CD4-positive, alpha-beta T cell treated with Interleukin-17A for 4 hours (primary cell): Measurements from ENCODE around the gene BRIP1.
A peak's percentile ranks its signal among the peaks of the same experiment; 100 is the strongest.
"Not testable (repeated sequence)": the region's sequence is repeated elsewhere in the genome, so short reads cannot be mapped to it uniquely, and the experiment has no call there.

Source experiments
- DNase-seq: peaks from one replicate; pipeline ENCODE4 v3.0.0-alpha.2; 2020; ENCODE audit warnings: mixed read lengths

The BRIP1 gene

DNA sequence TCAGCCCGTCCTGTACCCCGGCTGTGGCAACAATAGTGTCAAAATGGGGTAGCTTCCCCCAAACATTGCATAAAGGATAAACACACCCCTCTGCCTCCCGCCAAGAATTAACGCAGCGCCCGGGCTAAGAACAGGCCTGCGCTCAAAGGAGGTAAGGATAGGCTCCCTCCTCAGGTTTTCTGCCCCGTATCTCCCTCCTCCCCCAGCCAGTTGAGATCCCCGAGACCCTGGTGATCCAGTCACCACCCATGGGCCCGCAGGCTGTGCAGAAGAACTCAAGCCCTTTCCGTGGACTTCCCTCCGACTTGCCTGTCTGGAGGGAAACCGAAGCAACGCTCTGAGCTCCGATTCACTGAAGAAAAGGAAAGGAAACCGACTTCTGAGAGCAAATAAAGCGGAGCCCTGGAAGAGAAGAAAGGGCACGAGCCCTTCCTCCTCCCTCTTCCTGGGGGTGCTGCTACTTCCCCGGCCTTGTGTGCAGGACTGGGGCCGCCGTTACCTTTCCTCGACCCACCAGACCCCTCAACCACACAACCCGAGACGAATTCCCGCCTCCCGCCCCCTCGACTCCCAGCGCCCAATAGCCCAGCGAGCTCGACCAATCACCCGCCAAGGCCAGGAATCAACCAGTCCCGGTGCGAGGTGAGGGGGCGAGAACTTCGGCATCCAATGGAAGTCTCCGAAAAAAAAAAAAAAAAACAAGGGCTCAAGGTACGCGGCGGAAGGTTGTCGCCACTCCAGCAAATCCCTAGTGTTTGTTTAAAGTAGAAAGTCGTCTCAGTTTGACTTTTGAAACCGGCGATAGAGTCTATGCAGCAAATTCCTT lies at the start of gene BRIP1:
BRIP1 (minus strand) TSS at position 554 of the 826 bp plus-strand sequence. CDS start 1,989 bp downstream, outside the sequence.
- peak; percentile 86 for DNase-seq

GRCh38 chr17:61908292-61909037 lies 45.1 kb upstream of the BRIP1 start:
- no peak for DNase-seq

DNA sequence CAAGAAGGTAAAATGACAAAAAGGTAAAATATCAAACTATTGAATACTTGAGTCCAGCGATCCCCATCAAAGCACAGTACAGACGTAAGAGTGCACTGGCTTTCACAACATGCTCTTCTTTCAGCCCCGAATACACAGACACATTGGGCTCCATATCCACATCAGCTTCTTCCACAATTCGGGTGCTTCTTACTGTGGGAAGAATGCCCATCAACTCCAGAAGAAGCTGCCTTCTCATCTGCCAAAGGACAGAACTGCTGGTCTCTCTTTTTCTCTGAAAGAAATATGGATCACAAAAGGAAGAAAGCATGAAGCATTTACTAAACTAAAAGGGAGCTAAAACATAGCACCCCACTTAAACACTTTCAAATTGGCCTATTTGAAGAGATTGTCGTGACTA lies 44.0 kb upstream of the BRIP1 start:
- DNase-seq: no peak

DNA sequence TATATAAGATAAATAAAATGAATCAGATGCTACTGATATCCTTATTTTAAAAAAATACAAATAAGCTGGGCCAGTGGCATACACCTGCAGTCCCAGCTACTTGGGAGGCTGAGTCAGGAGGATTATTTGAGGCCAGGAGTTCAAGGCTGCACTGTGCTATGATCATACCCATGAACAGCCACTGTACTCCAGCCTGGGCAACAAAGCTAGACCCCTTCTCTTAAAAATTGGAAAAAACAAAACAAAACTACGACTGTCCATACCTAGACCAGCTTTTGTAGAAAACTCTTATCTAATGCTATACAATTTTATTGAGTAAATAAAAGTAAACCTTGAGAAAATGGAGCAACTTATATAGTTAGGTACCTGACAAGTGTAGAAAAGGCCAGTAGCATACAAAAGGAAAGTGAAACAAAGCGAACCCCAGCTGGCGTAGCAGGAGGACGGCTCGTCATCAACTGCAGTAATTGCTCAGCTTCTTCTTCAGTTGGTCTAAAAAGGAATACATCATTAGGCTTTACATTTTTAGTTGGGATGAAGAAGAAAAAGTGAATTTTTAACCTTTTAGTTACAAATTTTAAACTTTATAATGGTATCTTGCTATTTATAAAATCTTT lies 40.9 kb upstream of the BRIP1 start:
- peak; percentile 44 for DNase-seq

- DNase-seq: no peak
Measured at GRCh38 chr17:61903251-61903650, 39.9 kb upstream of the BRIP1 start.

DNA sequence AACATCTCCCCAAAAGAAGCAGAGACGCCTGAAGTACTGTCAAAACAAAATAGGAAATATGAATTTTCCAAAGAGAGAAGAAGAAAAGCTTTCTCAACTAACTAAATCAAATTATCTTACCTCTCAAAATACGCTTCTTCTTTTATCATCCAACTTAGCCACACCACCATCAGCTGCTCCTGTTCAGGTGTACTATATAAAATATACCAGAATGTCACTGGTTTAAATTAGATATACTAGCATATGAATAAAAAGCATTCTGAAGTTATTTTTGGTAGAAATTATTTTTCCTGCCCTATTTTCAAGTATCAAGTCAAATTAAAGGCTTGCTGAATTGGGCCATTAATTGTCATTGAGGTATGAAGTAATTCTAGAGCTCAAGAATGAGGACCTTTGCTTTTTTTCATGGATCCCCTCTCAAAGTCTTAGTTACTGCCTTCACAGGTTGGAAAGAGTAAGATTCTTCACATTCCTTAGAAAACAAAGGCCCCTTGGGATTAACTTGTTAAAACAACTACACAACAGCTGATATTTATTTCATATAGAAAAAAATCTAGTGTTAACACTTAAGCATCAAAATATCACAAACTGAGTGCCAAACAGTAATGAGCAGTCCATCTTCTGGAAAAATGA lies 34.3 kb upstream of the BRIP1 start:
- DNase-seq: no peak

DNA sequence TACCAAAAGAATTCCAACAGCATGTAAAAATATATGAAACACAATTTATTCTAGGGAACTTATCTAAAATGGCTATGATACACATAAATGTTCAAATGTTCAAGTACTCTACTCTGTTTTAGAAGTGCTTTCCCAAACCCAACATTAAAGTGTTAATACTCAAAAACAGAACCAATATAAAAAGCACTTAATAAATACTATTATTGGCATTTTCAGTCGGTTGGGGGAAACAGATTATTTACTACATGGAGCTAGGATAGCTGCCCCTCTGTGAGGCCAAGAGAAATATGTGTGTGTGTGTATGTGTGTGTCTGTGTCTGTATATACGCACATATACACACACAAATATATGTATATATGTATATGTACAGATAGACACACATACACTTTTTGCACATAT lies 32.1 kb upstream of the BRIP1 start:
- DNase-seq: no peak

DNA sequence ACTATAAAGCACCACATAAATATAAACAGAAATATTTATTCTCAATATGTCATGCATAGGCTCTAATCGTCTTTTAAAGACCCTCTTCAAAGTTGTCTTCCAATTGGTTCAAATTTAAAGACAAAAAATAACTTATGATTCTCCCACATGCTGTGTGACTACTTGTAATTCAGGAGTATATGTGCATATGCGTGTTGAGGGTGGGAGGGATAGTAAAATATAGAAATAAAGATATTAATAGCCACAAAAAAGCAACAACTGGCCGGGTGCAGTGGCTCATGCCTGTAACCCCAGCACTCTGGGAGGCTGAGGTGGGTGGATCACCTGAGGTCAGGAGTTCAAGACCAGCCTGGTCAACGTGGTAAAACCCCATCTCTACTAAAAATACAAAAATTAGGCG lies 31.0 kb upstream of the BRIP1 start:
- not testable (repeated sequence) for DNase-seq

DNA sequence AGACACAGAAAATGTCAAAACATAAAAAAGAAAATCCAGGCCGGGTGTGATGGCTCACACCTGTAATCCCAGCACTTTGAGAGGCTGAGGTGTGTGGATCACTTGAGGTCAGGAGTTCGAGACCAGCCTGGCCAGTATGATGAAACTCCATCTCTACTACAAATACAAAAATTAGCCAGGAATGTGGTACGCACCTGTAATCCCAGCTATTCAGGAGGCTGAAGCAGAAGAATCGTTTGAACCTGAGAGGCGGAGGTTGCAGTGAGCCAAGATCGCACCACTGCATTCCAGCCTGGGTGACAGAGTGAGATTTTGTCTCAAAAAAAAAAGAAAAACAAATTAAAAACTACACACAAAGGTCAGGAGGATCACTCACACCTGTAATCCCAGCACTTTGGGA lies 24.4 kb upstream of the BRIP1 start:
- not testable (repeated sequence) for DNase-seq

DNA sequence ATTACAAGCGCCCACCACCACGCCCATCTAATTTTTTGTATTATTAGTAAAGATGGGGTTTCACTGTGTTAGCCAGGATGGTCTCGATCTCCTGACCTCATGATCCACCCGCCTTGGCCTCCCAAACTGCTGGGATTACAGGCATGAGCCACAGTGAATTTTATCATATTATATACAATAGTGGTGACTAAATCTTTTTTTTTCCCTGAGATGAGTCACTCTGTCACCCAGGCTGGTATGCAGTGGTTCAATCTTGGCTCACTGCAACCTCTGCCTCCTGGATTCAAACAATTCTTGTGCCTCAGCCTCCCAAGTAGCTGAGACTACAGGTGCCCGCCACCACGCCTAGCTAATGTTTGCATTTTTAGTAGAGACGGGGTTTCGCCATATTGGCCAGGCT lies 22.5 kb upstream of the BRIP1 start:
- not testable (repeated sequence) for DNase-seq

GRCh38 chr17:61884864-61885263 lies 21.5 kb upstream of the BRIP1 start:
- DNase-seq: no peak

- no peak for DNase-seq
Measured at GRCh38 chr17:61880589-61881102, 17.3 kb upstream of the BRIP1 start.

- DNase-seq: no peak
Measured at GRCh38 chr17:61878984-61879612, 15.8 kb upstream of the BRIP1 start.

DNA sequence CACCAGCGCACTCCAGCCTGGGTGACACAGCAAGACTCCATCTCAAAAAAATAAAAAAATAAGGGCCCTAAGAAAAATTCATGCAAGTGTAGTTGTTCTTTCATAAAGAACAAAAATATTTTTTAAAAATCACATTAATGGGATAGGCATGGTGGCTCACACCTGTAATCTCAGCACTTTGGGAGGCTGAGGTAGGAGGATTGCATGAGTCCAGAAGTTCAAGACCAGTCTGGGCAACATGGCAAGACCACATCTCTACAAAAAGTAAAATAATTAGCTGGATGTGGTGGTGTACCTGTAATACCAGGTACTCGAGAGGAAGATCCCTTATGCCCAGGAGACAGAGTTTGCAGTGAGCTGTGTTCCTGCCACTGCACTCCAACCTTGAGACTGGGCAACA lies 15.2 kb upstream of the BRIP1 start:
- DNase-seq: no peak

DNA sequence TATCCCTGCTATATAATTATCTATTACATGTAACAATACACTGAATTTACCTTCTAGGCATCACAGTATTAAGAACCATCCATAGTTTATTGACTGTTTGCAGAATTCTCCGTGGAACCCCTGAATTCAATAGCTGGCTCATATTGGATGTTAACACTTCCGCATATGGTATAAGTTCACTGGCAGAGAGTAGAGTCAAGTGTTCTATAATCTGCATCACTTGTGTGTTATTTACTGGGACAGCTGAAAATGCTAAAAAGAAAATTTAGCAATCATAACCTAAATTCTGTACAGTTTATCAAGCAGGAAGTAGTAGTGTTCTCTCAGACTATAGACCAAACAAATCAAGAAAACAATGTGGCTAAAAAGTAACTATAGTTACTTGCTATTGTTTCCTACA lies 14.5 kb upstream of the BRIP1 start:
- no peak for DNase-seq

- no peak for DNase-seq
Measured at GRCh38 chr17:61875804-61876203, 12.5 kb upstream of the BRIP1 start.

DNA sequence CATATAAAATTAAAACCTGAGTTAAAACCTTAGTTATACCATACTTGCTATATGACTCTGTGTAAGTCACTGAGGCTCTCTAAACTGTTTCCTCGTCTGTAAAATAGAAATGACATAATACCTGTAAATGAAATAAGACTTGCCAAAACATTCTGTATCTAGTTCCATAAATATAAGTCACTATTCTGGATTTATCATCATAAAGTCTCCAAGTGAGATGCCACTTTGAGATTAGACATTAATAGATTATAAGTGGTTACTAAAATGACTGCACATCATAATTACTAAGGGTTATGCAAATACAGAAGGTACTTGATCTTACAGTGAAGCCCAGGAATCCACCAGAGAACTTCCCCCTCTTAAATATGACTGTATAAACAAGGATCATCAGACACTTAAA lies 12.0 kb upstream of the BRIP1 start:
- DNase-seq: no peak

GRCh38 chr17:61874075-61874474 lies 10.7 kb upstream of the BRIP1 start:
- no peak for DNase-seq

DNA sequence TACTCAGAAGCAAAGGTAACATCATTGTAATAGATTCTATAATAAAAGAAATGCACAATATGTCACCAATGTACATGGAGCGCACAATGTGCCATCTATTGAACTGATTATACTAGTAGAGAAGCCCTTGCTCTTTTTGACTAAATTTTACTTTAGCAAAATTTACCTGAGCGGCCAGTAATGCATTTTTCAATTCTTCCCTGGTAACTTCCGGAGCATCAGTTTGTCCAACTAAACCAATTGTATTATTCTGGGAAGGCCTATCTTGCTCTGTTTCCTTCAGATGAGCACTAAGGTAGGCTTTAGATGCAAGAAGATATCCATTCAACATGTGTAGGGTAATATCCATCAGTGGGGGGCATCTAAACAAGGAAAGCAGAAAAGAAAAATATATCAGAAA lies 8.8 kb upstream of the BRIP1 start:
- DNase-seq: no peak

GRCh38 chr17:61869138-61869537 lies 5.8 kb upstream of the BRIP1 start:
- DNase-seq: no peak

DNA sequence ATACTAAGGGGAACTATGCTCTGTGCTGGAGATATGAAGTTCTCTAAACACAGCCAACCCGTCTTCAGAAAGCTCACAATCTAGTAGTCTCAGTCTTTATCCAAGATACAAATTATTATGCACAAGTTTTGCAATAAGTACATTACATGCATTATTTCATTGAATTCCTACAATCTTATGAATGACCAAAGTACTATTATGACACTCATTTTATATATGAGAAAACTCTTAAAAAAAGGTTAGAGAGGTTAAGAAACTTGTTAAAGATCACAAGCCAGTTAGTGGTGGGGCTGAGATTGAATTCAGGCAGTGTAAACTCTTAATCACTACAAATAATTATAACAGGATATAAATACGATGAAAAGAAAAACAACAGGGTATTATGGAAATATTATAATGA lies 4.7 kb upstream of the BRIP1 start:
- no peak for DNase-seq

DNA sequence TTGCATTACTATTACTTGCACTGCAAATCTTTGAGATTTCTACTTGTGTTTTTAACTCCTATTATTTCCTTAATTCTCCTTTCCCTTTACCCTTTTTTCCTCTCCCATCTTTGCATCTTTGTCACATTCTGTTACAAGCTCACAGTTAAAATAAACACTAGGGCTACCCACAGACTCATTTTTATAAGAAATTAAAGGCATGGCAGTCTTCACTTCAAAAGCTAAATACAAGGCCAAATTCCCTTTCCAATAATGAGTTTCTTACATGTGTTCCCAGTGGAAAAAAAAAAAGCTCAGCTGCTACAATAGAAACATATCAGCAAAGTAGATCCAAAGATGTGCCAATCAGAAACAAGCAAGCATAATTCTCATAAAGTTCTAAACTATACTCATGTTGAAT lies 3.7 kb upstream of the BRIP1 start:
- DNase-seq: no peak

- no peak for DNase-seq
Measured at GRCh38 chr17:61863801-61864126, 436 bp upstream of the BRIP1 start.
